HG03354 (cell line): ENCODE measurements around the gene DNAI2.
"Not testable (repeated sequence)": the region's sequence is repeated elsewhere in the genome, so short reads cannot be mapped to it uniquely, and the experiment has no call there.

Source experiments
- ATAC-seq: cut with Tn5 transposase; IDR thresholded peaks from one replicate; pipeline ENCODE4 v1.9.1; 2021; ENCODE audit warnings: mild to moderate bottlenecking; ENCODE audit not compliant: unreplicated experiment, poor library complexity, severe bottlenecking

Gene DNAI2

GRCh38 chr17:74271281-74271680 is 2.8 kb upstream of the DNAI2 start:
- ATAC-seq, result no peak

DNA sequence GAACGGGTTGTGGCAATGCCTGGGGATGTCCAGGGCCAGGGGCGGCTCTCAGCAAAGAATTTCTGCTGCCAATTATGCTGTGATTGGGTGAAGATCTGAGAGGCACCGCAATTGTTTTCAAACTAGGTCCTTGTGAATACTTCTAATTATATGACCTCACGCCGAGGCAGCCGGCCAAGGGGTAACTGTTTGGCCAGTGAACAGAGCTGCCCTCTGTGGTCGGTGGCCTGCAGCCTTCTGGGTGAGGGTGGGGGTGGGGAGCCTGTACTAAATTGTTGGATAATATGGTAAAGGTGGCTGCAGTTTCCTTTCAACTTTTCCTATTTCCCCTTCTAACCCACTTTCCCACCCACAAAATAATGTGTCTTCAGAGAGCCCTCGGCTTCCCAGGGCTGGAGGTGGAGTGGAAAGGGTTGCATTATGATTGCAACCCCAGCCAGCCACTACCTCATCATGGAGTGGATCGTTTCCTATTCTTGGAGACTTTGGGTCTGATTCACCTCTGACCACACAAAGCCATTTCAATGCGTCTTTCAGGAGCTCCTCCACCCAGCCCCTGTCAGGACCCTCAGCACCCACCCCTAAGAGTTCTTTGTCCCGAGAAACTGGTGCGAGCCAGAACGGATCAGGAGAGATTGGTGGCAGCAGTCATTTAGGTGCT is 2.0 kb upstream of the DNAI2 start:
- no peak for ATAC-seq

- no peak for ATAC-seq
Observed at GRCh38 chr17:74272731-74273201, 1.3 kb upstream of the DNAI2 start.

DNA sequence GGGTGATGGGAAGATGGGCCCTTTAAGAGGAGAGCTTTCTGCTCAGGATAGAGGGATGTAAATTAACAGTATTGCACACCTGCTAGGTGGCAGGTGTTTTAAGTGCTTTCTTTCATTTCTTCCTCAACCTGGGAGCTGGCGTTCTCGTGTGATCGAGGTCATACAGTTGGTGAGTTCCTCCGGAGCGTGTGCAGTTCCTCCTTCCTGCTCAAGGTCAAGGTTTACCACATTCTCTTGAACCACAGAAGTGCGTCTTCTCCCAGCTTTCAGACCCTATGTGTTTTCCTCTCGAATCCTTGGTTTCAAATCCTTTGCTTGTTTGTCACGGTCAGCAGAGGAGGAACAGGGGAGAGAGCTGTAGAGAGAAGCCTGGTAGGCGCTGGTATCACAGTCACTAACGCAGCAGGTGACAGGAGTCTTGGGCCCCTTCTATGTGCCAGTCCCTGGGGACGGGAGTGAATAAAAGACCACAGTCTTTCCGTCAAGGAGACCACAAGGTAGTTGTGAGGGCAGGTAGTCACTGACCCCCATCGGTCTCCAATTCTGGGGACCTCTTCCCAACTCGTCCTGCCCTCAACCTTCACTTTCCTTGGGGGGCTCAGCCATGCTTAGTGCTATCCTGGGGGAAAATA is 791 bp downstream of the DNAI2 start:
- ATAC-seq, result no peak

GRCh38 chr17:74276051-74276476 is 2.0 kb downstream of the DNAI2 start:
- no peak for ATAC-seq

DNA sequence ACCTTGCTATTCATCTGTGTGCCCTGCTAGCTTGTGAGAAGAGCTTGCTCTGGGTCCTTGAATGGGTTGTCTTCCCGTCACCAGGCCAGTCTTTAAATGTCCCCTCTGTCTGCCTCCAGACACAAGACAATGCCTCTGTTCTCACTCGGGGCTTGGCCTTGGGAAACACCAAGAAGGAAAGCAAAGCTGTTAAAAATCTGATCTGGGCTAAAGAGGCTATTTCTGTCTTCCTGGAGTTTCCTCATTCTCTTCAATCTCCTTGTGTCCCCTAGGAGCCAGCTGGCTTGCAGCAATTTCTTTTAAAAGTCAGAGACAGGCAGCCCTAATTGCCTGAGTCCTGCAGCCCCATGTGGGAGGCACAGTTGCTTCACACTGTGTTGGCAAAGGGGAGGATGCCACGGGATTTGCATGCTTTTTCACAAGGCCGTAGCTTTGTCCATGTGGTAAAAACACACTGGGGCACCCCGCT is 2.5 kb downstream of the DNAI2 start:
- no peak for ATAC-seq

- ATAC-seq, result no peak
Observed at GRCh38 chr17:74277935-74278334, 3.9 kb downstream of the DNAI2 start.

DNA sequence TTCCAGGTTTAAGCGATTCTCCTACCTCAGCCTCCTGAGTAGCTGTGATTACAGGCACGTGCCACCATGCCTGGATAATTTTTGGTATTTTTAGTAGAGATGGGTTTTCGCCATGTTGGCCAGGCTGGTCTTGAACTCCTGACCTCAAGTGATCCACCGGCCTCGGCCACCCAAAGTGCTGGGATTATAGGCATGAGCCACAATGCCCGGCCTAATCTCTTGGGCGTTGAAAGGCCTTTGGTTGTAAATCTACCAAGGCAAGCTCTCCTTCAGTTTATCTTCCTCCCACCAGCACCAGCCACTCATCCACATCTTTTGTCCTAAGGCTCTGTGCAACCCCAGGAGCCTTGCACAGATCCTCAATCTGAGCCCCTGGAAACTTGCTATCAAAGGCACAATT is 5.6 kb downstream of the DNAI2 start:
- not testable (repeated sequence) for ATAC-seq

DNA sequence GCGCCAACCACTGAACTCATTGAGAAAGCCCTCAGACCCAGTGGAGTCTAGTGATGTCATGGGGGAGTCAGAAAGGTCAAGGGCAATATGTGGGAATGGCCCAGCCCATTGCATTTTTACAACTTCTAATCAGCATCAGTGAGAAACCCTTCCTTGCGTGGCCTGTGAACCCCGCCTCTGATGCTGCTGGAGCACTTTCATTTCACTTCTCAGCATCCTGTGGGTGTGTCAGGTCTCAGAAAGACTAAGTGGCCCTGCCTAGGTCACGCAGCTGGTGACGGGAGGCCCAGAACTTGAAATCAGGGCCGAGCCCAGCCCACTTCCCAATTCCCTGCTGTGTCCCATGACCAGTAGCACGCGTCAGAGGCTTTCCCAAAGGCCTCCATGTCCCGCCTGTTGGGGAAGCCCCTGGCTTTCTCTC is 6.1 kb downstream of the DNAI2 start:
- ATAC-seq, result peak; percentile 45

DNA sequence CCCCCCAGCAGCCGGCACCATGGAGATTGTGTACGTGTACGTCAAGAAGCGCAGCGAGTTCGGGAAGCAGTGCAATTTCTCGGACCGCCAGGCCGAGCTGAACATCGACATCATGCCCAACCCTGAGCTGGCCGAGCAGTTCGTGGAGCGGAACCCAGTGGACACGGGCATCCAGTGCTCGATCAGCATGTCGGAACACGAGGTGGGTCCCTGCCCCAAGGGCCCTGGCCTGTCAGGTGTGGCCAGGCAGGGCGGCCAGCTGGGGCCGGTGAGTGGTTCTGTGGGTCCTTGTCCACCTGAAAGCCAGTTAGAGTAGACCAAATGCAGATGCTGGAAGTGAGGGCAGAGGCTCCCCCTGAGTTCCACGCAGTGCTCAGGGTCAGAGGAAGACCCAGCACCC is 7.8 kb downstream of the DNAI2 start:
- ATAC-seq, result no peak

DNA sequence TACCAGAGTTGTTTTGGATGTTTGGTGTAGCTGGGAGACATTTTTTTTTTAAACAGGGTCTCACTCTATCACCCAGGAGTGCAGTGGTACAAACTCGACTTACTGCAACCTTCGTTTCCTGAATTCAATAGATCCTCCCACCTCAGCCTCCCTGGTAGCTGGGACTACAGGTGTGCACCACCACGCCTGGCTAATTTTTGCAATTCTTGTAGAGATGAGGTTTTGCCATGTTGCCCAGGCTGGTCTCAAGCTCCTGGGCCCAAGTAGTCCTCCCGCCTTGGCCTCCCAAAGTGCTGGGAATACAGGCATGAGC is 8.2 kb downstream of the DNAI2 start:
- ATAC-seq, result not testable (repeated sequence)

GRCh38 chr17:74282587-74283370 is 8.7 kb downstream of the DNAI2 start:
- no peak for ATAC-seq

- no peak for ATAC-seq
Observed at GRCh38 chr17:74283371-74283673, 9.3 kb downstream of the DNAI2 start.

- ATAC-seq, result no peak
Observed at GRCh38 chr17:74287031-74287602, 13.1 kb downstream of the DNAI2 start.

- no peak for ATAC-seq
Observed at GRCh38 chr17:74288785-74289184, 14.8 kb downstream of the DNAI2 start.

DNA sequence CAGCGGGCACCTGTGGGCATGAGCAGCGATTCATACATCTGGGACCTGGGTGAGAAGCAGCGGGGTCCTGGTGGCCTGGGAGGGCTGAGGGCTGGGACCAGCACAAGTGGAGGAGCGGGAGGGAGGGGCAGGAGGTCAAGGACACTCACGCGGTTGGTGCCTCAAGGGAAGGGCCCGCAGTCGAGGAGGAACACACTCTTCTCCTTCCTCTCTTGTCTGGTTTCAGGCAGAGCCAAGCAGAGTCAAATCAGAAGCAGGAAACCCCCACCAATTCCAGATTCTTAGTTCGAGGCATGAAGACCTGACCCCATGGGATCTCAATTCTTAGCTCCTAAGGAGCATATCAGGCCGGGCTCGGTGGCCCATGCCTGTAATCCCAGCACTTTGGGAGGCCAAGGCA is 15.7 kb downstream of the DNAI2 start:
- ATAC-seq, result no peak

DNA sequence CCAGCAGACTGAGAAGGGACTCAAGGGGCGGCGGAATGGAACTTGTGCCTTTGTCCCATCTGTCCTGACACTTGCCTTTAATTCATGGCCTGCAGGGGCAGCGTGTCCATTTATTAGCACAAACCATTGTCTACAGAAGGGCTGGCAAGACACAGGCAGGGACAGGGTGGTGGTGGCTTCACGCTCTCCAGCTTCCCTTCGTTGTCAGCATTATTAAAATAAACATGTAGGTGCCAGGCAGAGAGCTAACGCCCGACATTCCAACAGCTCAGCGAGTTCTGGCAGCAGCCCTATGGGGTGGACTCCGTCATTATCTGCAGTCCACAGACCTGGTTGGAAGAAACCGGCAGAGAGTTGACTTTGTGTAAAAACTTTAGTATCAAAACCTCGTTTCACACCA is 16.3 kb downstream of the DNAI2 start:
- ATAC-seq, result no peak

- no peak for ATAC-seq
Observed at GRCh38 chr17:74292495-74292894, 18.5 kb downstream of the DNAI2 start.

DNA sequence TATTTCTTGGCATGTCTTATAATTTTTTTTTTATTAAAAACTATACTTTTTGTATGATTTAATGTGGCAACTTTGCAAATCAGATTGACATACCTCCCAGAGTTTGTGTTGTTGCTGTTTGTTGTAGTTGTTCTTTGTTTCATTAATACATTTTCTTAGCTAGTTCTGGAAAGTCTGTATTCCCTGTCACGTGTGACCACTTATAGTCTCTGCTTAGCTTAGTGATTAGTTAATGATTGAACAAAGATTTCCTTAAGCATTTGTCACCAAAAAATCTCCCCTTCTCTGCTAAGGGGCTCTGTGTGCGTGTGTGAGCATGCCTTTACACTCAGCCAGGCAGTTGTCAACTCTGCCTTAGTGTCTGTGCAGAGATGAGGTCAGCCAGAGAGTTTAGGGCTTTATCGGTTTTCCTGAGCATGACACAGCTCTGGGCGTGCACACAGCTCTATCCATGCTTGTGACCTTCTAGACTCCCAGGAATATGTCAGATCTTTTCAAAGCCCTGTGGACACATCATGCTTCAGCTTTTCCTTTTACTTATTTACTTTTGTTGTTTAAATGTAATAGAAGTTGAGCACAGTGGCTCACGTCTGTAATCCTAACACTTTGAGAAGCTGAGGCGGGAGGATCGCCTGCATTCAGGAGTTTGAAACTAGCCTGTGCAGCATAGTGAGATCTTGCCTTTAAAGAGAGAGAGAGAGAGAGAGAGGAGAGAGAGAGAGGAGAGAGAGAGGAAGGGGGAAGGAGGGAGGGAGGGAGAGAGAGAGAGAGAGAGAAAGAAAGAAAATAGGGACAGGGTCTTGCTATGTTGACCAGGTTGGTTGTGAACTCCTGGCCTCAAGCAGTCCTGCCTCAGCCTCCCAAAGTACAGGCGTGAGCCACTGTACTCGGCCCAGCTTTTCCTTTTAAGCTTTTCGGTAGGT is 21.9 kb downstream of the DNAI2 start:
- no peak for ATAC-seq

- ATAC-seq, result no peak
Observed at GRCh38 chr17:74296548-74296936, 22.5 kb downstream of the DNAI2 start.
